ENCODE data around the gene KLC1.

KLC1 gene

DNA sequence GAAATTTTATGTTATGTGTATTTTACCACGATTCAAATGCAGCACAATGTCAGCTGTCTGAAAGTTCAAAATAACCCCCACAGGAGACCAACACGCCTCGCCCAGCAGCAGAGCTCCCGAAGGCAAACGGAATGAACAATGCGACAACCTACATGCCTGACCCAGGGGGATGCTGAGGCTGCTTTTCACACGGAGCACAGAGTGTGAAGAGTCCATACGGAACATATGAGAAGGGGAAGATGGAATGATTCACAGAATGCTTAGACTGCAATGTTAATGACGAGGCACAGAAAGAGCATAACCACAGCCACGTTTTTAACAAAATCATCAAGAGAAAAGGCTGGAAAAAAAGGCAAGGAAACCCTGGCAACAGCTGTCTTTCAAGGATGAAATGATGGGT lies 109.2 kb downstream of the KLC1 start:
- DNase-seq, result no peak

DNA sequence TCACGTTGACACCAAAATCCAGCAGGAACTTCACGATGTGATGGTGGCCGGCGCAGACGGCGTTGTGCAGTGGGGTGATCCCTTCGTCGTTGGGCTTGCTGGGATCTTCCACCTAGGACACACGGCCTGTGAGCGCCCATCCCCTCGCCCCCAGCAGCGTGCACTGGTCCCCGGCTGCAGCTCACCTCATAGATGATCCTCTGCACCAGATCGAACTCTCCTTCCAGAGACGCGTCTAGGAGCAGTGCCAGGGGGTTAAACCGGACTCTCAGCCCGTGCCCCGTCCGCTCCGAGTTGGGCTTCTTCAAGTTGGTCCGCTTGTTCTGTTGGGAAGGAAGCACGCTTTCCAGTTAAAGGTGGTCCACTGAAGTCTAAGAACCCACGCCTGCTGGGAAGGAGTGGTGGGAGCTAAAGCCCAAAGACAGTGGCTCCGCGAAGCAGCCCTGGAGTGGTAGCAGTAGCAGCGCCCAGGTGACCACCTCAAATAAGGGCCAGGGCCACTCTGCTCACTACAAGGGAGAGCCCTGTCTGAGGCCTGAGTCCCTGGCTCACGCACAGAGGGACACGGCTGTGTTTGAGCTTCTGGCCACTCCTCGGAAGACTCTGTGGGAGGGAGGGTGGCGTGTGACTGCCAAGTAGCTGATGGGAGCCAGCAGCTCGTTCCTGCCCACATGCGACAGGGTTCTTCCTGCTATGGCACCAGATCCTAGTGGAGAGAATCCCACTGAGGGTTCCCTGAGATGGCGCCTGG lies 109.9 kb downstream of the KLC1 start:
- DNase-seq, result no peak

DNA sequence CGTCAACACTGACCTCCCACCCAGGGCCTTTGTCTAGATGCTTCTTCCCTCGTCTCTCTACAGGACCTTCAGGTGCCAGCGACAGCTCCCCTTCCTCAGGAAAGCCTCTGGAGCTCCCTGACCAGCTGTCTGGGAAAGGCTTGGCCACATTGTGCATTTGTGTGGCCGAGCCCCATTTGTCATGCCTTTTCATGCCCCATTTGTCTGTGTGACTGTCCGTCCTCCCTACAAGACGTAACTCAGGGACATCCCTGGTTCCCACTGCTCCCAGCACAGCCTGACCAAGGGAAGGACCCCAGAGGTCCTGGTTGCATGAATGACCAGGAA lies 110.4 kb downstream of the KLC1 start:
- DNase-seq, result no peak

DNA sequence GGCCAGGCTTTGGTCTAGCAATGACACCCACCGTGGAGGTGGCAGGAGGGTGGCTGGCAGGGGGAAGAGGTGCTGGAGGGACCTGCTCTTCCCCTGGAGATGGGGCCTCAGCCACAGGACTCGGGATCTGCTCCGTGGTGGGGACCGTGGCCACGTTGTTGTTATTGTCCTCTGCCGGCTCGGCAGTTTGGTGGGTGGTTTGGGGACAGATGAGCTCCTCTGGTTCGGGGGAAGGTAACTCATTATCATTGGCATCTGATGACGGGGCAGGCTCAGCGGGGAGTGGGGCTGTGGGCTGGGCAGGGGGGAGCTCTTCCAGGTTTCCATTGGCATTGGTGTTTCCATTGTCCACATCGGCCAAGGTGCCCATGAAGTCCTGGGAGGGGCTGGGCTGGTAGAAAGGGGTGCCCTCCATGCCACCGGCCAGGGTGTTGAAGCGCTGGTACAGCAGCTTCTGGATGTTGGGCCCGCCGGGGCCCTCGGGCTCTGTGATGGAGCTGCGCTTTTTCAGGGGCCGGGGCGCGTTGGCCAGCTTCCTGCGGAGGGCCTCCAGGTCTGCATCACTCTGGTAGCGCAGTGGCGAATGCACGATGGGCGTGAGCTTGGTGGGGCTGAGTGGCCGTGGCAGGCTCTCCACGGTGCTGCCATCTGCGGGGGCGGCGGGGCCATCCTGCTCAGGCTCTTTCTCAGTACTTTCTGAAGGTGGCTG lies 110.9 kb downstream of the KLC1 start:
- DNase-seq, result no peak

DNA sequence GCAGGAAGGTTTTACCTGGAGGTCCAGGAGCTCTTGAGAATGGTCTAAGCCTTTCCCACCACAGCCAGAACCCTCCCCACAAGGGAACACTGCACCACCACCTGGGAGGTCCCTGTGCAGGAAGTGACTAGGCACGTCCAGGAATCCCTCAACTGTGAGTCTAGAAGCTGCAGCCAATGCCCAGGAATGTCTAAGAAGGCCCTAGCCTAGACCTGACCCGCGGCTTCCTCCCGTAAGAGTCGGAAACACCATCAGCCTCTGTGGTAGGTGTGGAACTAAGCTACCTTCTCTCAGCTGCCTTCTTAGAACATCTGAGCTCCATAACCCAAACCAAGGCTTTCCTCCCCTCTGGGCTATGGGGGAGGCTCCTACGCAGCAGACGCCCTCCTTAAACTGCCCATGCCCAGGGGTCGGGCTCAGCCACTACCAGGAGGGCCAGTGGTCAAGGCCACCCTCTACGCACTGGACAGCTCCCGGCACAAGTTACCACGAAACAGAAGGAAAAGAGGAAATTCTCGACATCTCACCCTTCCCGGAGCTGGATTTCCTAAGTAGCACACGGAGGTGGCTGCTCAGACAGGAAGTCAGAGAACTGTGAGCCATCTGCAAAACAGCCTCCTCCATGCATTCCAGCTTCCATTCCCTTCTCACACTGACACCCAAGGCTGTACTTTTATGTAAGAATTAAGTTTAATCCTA lies 112.1 kb downstream of the KLC1 start:
- DNase-seq, result no peak

DNA sequence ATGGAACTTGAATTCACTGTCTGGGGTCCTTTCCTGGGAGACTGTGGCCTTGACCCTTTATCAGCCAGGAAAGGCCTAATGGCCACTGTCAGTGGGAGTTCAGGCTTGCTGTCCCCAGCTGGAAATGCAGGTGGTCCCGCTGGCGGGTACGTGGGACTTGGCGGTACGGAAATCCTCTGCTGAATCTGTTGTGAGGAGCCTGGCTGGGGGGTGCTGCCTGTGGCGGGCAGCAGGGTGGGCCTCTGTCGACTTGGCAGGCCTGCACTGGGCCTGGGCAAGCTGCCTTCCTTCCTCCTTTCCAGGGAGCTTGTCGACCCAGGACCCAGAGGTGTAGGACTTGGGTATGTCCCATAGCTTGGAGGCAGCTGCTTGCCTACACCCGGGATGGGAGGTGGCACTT lies 112.9 kb downstream of the KLC1 start:
- no peak for DNase-seq

DNA sequence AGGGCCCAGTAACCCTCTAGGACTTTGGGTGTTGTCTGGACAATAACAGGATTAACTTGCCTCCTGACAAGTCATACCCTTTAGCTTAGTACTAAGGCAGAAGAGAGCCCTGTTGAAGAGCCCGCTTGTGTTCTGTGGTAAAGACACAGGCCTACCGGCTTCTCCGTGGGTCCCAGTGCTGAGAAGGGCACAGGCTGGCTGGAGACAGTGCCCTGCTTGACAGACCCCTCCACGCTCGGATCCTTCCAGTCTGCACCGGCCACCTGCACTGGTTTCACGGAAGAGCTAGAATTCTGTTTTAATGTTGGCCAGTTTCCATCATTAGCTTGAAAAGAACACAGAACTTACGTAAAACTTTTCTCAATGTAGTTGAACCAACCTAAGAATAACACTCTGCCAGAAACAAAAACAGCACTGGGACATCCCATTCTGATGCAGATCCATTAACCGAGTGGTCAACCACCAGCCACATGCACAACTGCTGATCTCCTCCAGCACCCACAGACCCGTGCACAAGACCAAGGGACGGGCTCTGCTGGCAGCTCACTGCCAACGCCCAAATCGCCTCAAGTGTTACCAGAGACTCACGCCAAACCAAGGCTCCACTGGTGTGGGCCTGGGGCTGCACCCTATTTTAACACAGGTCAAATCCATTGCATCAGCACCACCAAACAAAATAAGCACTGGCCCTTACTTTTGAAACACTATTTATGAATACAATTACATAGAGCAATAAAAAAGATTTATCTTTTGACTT lies 113.7 kb downstream of the KLC1 start:
- DNase-seq, result no peak

DNA sequence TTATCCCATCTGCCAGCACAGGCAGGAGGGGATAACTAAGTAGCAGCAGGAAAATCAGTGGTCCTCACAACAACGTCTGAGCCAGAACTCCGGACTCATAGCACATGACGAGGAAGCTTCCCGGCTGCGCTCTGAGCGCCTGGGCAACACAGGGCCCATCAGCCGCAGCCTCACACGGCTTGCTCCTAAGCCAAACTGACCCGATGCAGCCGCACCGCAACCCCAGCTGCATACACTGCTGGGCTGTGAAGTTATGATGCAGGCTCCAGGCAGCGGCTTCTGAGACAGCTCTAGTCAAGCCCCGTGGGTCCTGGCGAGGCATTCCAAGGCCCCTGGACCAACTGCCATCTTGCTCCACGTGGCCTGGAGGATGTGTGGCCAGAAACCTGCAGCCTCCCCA lies 114.7 kb downstream of the KLC1 start:
- DNase-seq, result no peak

DNA sequence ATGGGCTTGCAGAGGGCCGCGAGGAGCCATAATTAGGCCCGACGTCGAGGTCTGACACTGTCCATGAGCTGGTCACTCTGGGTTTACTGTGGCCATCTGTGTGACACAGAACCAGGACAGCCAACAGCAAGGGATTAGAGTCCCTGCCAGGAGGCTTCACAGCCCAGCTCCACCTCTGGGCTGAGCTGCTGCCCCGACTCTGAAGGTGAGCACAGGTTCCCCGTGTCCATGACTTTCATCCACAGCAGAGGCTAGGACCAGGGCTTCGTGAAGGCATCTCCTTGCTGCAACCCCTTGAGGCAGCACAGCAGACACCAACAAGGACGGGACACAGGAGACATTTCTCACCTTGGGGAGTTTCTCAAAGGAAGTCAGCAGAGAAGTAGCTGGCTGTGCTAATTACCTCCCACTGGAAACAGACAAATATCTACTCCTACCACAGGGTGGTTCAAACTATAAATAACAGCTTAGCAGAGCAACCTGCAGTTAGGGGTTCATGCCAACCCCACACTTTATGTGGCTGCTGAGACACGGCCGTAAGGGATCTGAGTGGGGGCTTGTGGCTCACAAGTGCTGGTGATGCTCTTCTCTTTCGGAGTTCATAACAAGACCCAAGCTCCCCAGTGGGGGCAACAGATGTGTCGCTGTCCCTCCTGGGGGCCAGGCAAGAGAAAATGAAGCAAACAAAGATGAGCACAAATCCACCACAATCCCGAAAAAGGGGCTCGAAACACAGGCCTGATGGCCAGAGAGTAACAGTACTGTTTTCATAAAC lies 115.8 kb downstream of the KLC1 start:
- DNase-seq, result no peak

DNA sequence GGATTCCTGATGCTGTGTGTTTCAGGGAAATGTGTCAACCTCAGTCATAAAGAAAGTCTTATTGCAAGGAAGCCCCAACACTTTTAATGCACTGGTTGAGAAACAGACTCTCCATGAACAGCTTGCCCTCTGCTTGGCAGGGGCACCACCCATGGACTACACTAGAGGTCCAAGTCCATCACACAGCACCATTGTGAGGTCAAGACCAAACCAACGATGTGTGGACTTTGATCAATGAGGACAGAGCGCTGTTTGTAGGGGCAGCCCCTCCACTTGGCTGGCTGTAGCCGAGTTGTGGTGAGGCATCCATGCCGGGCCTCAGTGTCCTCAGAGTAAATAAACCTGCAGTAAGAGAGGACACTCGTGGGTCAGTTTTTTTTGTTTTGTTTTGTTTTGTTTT lies 116.4 kb downstream of the KLC1 start:
- no peak for DNase-seq

DNA sequence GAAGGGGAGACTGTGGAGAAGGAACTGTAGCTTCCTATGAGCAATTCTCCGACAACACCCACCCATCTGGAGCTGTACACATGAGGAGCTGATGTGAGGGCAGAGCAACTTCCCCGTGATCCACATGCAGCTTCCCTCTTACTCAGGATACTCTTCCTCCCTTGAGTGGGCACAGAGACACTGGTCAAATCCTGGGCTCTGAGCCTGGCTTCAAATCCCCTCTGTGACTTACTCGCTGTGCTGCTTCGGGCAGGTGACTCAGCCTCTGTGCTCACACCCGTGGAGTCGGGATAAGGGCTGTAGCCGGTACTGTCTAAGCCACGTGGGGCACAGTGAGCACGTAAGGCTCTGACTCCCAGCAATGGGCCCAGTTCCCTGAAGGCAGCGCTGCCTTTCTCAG lies 117.7 kb downstream of the KLC1 start:
- no peak for DNase-seq

DNA sequence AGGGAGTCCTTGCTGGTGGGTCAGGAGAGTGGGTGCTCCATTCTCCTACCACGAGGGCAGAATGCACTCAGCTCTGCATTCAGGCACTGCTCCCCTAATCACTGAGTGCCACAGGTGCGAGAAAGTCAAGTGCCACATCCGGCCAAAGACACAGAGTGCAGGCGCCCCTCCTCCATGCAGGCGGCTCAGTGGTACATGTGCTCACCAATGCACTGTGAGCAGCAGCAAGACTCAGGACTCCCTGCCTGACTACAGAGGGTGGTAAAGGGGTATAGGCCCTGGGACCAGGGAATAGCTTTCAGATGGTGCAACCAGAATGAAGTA lies 119.5 kb downstream of the KLC1 start:
- DNase-seq, result peak; percentile 63

DNA sequence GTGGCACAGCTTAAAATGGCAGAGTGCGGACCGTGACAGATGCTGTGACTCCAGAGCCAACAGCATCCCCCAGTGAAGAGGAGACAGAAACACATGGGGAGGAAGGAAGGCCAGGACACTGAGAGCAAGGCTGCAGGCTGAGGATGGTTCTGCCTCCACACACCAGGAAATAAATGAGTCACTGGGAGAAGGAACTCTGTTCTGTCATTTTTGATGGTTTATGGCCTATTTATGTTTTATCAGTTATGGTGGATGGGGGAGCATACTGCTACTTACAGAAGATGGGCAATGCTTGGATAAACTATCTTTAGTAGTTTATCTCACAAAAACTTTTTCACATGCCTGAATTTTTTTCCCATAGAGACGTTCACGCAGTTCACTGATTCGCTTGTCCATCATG lies 120.4 kb downstream of the KLC1 start:
- no peak for DNase-seq

DNA sequence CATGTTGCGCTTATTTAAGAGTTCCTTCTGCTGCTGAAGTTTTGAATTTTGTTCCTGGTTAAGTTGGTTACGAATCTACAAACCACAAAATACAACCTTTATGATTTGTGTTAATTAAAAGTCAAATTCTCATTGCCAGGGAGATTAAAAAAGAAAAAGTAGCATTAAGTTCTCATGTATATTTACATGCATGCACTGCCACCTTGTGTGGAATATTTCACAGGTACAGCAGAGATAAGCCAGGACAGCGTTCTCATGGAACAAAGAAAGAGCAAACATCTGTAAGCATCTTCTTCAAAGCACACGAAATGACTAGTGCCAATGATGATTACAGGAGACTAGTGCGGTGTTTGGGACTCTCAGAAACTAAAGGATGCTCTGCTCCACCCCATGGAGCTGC lies 120.8 kb downstream of the KLC1 start:
- no peak for DNase-seq
